Measurements from ENCODE around the gene RNASEH2B.

RNASEH2B gene

DNA sequence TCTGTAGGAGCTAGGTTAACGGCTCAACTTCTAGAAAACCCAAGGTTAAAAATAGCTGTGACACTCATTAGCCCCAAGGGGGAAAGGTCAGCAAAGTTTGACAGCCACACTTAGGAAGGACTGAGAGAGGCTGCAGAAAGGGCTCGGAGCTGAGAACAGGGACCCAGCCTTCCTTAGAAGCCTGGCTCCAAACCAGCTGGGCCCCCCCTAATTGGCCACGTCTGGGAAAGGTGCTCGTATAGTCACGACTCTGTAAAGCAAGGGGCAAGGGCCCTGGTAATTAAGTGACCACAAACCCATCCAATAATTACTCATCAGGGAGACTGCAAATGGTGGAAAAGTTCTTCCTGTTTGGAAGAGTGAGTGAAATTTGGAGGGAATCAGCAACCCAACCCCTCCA lies 90.5 kb downstream of the RNASEH2B start:
- no peak for DNase-seq

DNA sequence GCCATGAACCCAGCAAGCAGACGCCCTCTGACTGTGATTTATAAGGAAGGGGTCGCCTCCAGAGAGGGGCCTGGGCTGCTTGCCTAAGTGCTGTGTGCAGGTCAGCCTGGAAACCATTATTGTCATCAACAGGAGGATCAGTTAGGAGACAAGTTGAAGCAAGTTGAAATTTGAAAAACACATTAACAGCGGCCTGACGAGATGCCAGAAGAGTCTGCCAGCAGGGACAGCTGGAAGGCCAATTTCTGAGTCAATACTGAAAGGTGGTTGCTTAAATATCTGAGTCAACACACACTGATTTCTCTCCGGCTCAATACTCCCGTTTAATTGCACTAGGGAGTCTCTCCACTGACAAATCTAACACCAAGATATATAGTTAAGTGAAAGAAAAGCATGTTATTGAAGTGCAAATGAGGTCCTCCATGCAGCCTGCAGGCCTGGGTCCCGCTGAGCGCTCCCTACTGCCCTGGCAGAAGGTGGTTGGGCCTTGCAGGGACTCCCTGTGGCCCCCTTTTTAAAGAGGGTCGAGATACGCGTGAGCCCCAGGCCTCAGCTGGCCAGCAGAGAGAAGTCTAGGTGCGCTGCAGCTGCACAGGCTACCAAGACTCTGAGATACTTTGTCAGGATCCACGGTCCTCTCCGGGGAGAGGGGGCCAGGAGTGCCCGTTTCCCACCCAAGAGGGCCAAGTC lies 91.1 kb downstream of the RNASEH2B start:
- no peak for DNase-seq

DNA sequence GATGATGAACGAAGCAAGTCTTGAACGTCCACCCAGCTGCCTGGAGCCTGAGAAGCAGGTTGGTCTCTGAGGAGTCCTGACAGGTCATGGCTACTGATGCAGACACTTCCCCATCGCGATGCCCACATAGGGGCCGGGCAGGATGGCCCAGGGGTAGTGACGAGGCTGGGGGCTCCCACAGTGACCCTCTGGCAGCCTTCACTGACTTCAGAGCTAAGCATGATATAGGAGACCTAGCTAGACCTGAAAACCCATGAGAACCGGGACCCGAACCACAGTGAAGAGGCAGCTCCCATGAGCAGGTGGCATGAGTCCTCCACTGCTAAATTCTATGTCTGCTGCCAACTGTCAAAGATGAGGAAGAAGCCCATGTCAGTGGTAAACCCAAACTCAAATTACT lies 91.7 kb downstream of the RNASEH2B start:
- no peak for DNase-seq

DNA sequence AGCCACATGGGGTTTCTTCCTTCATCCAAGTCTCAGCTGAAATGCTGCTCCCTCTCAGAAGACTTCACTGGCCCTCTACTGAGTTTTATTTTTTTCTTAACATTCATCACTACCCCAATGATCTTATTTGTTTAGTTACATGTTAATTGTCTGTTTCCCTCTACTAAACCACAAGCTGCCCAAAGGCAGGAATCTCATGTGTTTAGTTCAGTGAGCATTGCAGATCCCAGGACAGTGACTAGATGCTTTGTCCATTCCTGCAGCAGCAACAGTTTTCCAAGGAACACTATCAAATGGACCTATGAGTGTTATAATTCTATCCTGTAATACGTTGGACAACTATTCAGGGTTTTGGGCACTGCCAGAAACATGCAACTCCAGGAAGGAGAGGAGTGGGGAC lies 93.1 kb downstream of the RNASEH2B start:
- no peak for DNase-seq

DNA sequence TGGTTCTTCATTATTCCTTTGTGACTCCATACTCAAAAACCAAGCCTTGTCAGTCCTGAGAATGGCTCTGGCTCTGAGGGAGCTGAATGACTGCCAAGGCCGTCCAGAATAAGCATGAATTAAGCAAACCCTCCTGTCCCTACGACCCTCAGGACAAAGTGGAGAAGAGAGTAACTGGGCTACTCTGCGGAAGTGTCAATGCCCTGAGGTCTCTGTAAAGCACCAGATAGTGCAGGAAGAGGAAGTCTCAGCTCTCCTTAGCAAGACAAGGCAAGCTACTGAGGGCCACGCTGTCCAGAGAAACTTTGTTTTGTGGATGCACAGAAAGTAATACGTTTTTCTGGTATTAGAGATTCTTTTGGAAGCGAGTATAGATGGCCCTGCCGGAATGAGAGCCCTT lies 94.1 kb downstream of the RNASEH2B start:
- DNase-seq: no peak

DNA sequence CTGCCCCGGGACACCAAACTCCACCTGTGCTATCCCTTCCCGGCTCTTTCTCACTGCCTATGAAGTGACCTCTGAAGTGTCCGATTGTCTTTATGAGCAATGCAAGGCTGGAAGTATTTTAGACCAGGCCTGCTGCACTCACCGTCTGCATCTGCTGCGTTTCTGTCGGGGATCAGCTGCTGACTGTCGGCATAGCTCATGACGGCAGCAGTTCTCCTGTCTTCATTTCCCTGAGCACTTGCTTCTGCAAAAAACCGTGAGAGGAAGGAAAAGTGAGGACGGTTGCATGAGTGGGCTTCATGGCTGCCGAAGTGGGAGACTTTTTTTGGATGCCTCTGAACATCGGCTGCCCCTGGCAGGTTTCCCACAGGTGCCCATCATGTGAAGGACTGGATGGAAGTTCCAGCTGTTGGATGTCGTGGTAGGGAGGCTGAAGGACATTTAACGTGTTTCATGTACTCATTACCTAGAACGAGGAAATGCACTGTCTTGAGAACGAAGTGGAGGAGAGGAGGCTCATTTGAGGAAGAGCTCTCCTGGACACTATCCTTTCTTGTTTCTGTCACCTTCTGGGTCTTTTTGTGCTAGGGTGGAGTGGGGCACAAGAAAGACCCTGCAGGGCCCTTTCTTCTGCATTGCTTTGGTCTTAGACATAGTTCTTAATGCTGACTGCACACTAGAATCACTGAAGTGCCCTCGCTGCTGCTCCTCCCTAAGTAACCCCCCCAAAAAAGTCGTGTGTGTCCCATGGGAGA lies 94.7 kb downstream of the RNASEH2B start:
- DNase-seq: no peak

DNA sequence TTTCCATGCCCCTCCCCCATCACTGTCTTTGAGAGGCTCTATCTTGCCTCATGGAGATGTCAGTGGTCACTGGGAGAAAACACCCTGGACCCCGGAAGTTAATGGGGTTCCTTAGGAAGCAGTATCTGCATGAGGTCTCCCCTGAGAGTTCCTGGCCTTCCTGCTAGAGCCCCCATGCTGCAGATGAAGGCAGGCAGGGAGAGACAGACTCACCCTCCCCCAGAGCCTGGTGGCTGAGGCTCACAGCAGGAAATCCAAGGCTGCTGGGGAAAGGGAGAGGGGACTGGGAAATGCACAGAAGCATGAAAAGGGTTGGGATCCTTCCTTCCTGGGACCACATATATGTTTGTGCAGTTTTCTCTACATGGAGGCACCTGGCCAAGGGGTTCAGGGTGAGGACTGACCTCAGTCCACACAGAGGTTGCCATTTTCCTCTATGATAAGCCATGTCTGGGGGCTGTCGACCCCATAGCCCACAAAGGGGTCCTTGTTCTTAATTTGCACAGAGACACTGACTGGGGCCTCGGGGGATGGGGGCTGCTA lies 95.4 kb downstream of the RNASEH2B start:
- DNase-seq: no peak

DNA sequence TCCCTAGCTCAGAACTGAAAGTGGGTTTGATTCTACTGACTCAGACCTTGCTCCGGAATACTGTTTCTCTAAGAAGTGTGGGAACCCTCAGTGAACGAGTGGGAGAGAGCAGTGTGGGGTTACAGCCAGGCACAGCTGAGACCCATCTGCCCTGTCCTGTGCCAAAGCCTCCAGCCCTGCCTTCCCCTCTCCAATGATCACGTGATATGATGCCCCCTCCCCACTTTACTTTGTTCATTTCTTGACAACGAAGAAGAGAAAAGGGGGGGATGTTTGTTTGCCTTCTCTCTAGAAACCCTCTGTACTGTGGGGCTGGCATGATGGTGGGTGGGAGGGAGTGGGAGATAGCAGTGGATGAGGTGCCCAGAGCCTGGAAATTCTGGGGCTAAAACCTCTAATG lies 96.0 kb downstream of the RNASEH2B start:
- no peak for DNase-seq
